RWPE1 (cell line): ENCODE results near the gene BAZ1B.

ENCODE experiments used
- CTCF ChIA-PET: fragments of 350-600 bp; sonication (Branson Sonifier 250); formaldehyde crosslinking; extraction: SDS; loops from one replicate; lab custom pipeline; 2021; lab: Yijun Ruan, JAX
- POLR2A ChIA-PET: fragments of 400-600 bp; formaldehyde crosslinking; extraction: SDS; loops from one replicate; lab custom pipeline; 2020; ENCODE audit warnings: antibody characterized with exemption; ENCODE audit not compliant: low non-redundant PET; lab: Yijun Ruan, JAX
- DNase-seq: peaks from one replicate; pipeline ENCODE4 v3.0.0; 2012; ENCODE audit warnings: low spot score
- H3K27ac ChIP-seq: fragments of 450-650 bp; 2 replicates; pipeline ENCODE4 v1.5.1; 2017
- CTCF ChIP-seq: fragments of 450-650 bp; conservative IDR thresholded peaks from 2 replicates; pipeline ENCODE4 v1.5.1; 2017; ENCODE audit warnings: low read depth, mild to moderate bottlenecking

BAZ1B gene

DNA sequence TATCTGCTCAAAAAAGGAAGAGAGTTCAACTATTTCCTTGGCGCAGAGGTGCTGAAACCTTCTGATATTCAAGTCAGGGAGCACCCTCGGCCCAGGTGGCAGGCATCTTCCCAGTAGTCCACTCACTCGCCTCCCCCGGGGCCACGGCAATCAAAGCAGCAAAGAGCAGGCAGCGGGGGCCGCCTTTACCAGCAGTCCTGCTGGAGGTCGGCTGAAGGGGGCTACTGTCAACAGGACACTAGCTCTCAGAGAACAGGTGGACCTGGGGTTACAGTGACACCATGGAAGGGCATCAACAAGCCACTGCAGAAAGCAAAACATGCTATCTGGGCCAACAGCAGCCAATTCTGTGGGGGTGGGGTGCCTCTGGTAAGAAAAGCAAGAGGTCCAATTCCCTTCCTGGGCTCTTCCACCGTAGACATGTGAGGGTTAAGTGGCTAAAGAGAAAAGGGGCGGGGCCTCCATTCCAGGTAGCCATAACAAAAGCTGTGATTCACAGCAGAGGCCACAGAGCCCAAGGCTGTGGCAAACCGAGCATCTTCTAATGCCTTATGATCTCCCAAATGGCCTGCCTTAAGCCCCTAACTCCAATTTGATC is 79.1 kb downstream of the BAZ1B start:
- POLR2A ChIA-PET = interaction anchor here (0.6 kb wide), 1 partner anchor 26 kb away, joined by 3 read pairs; no protein-coding TSS in a partner anchor
- CTCF ChIA-PET = no interaction called here
- no peak for DNase-seq
- H3K27ac ChIP-seq = peak overlapping the region; percentile 9
- no peak for TF ChIP-seq CTCF

DNA sequence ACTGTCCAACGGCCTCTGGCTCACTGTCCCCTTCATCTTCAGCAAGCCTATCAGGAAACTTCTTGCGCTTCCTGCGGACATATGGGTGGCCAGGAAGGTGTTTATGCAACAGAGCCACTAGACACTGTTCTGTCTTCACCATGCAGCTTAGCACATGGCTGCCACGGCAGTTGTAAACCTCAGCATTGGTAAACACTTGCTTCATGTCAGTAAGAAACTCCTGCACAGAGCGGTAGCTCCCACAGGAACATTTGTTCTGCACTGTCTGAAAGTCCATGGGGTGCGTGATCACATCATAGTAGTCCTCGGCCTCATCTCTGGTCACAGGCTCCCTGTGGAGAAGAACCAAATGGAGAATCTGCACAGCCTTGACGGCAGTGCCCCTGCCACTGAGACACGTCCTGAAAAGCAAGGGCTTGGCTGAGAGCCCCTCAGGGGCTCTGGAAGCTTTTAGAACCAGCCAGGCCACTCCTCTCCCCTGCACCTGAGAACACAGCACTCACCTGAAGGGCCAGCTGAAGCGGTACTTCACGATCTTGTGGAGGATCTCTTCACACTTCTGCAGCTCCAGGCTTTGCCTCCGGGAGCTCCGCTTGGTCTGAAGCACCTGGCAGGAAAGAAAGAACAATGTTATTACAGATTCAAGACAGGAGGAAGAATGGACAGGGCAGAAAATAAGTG is 79.7 kb downstream of the BAZ1B start:
- ChIA-PET CTCF (no interaction called here), POLR2A (interaction anchor here (0.6 kb wide), 1 partner anchor 27 kb away, joined by 3 read pairs; no protein-coding TSS in a partner anchor)
- no peak for DNase-seq
- H3K27ac ChIP-seq = peak overlapping the region; percentile 9
- no peak for TF ChIP-seq CTCF

- DNase-seq = no peak
- CTCF ChIA-PET = no interaction called here
- peak overlapping the region; percentile 56 for H3K27ac ChIP-seq
- POLR2A ChIA-PET = no interaction called here
- no peak for TF ChIP-seq CTCF
Observed at GRCh38 chr7:73439410-73439704, 82.7 kb downstream of the BAZ1B start.

DNA sequence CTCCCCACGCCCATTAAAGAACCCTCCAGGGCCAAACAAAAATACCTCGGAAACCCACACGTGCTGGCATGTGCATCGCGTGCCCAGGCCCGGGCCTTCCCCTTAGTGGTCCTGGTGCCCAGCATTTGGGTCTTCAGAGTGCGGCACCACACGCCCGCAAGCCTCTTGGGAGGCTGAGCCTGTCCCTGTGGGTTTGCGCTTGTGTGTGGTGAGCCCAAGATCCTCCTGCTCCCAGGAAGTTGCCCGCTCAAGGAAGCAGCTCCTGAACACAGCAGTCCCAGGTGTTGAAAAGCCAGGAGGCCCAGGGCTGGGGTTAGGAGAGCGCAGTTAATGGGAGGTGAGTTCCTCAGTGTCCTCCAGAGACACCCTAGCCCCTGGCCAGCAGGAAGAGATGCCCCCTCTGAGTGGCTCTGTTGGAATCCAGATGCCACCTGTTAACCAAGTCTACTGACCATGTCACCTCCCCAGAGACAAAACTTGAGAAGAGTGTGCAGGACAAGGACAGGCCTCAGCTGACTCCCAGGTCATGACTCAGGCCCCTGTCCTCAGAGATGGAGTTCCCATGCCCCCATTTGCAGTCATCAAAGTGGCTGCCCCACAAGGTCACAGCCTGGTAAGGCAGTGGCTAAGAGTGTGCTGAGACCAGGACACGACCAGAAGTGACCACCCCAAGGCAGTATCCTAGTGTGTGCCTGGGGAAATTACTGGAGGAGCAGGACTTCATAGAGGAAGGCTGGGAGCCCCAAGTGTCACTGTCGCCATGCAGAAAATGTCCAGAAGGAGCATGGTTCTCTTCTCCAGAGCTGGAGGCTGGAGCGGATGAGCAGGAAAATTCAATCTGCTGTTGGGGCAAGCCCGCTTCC is 83.3 kb downstream of the BAZ1B start:
- no peak for TF ChIP-seq CTCF
- DNase-seq = no peak
- H3K27ac ChIP-seq = peak overlapping the region; percentile 56
- CTCF ChIA-PET = interaction anchor here (1.0 kb wide), 1 partner anchor 115 kb away, joined by 4 read pairs; no protein-coding TSS in a partner anchor
- POLR2A ChIA-PET = no interaction called here

DNA sequence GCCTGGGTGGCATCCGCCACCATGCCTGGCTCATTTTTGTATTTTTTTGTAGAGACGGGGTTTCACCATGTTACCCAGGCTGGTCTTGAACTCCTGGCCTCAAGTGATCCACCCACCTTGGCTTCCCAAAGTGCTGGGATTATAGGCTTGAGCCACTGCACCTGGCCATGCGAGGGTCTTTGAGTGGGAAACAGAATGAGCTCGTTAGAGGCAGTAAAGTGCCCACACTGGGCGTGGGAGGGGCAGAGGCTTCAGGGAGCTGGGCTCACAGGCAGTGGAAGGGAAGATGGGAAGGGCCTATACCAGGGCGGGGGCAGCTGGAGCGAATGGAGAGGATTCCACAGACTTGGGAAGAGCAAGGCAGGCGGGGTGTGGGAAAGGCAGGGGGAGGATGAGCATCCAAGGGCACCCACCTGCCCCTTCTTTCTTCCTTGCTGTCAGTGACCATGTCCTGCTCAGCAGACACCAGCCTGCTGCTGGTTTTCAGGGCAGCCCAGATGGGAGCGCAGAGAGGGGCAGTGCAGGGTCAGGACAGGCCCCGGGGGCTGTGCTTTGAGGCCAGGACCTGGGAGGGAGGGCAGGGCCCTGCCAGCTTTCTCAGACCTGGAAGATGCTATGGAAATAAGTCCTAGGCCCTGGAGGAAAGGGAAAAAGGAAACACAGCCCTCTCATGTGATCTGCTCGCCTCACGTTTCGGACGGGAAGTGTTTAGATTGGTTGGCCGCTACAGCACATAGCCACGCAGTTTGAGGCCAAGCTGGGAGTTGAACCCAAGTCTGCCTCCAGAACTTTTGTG is 84.3 kb downstream of the BAZ1B start:
- peak; percentile 22 for DNase-seq
- H3K27ac ChIP-seq = peak overlapping the region; percentile 56
- TF ChIP-seq CTCF = no peak
- CTCF ChIA-PET = interaction anchor here (1.0 kb wide), 1 partner anchor 114 kb away, joined by 4 read pairs; no protein-coding TSS in a partner anchor
- POLR2A ChIA-PET = no interaction called here

- ChIA-PET POLR2A (no interaction called here), CTCF (no interaction called here)
- TF ChIP-seq CTCF = no peak
- H3K27ac ChIP-seq = peak overlapping the region; percentile 56
- DNase-seq = no peak
Observed at GRCh38 chr7:73437091-73437490, 85.0 kb downstream of the BAZ1B start.
